Endothelial cell (in vitro differentiated cells): ENCODE data around the gene PTPN4. TPM values are rescaled to one million over a fixed set of nuclear protein-coding genes. Genes with fewer than 3 reads are reported as not detected.

ENCODE experiments used
- DNase-seq: peaks from one replicate; pipeline ENCODE4 v3.0.0; 2021; ENCODE audit warnings: low spot score
- H3K27ac Mint-ChIP-seq: one replicate; pipeline ENCODE4 v1.8.0; 2021; ENCODE audit warnings: mixed read lengths, inconsistent platforms; ENCODE audit not compliant: unreplicated experiment
- H3K27me3 Mint-ChIP-seq: one replicate; pipeline ENCODE4 v1.8.0; 2021; ENCODE audit warnings: mild to moderate bottlenecking, moderate library complexity, mixed read lengths, inconsistent platforms; ENCODE audit not compliant: unreplicated experiment
- H3K36me3 Mint-ChIP-seq: one replicate; pipeline ENCODE4 v1.8.0; 2021; ENCODE audit warnings: mild to moderate bottlenecking, low read depth, mixed read lengths, inconsistent platforms; ENCODE audit not compliant: unreplicated experiment
- H3K4me1 Mint-ChIP-seq: one replicate; pipeline ENCODE4 v1.8.0; 2021; ENCODE audit warnings: mild to moderate bottlenecking, mixed read lengths, inconsistent platforms; ENCODE audit not compliant: unreplicated experiment
- H3K4me3 Mint-ChIP-seq: one replicate; pipeline ENCODE4 v1.8.0; 2021; ENCODE audit warnings: mild to moderate bottlenecking, mixed read lengths, inconsistent platforms; ENCODE audit not compliant: unreplicated experiment
- H3K9me3 Mint-ChIP-seq: one replicate; pipeline ENCODE4 v1.8.0; 2021; ENCODE audit warnings: mixed read lengths, inconsistent platforms; ENCODE audit not compliant: unreplicated experiment
- total RNA-seq: library from RNA; stranded (reverse); fragmentation: NEBNext Ultra II Directional; extraction: Animal tissue kit (Norgen Biotek cat#: 25700); gene quantifications from one replicate; pipeline ENCODE4 v1.2.1, GENCODE V29; 2021; ENCODE audit not compliant: unreplicated experiment
- TF ChIP-seq, protein P1 (sequence below): fragments of 200-600 bp; sonication (generic); IDR thresholded peaks from one replicate; pipeline ENCODE4 v1.5.0; 2021; ENCODE audit warnings: antibody characterized with exemption; ENCODE audit not compliant: unreplicated experiment

PTPN4 gene
- total RNA-seq, 1 donor from 2014 or later: 51.0 TPM

DNA sequence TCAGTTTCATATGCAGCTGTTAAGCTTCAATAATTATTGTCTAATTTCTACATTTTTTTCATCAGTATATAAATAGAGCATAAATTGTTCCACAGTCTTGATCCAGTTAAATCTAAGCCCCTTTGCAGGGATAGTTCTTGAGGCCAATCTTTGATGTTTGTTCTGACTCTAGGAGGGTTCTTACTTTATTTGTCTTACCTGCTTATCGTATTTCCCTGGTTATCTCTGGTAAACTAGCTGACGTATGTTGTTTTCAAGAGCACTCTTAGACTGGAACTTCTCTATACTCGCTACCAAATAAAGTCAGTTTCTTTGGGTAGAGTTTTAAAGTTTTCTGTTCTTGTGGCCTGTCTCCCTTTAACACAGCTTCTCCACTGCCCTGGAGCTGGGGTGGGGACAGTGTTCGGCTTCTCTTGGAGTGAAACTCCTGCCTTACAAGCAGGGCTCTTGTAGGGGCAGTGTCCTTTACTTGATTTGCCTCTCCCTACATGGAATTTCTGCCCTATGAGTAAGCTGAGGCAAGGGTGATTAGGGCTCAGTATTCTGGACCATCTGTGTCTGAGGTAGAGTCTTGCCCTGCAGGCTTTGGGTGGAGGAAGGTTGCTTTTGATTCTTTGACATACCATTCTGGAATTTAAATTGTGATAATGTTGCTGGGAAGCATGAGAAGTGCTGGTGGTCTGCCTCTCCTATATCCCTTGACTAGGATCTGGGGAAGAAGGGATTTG lies 90.3 kb downstream of the PTPN4 start:
- DNase-seq: no peak
- peaks cover 45% of the 10 kb centered on the region for H3K36me3 Mint-ChIP-seq

DNA sequence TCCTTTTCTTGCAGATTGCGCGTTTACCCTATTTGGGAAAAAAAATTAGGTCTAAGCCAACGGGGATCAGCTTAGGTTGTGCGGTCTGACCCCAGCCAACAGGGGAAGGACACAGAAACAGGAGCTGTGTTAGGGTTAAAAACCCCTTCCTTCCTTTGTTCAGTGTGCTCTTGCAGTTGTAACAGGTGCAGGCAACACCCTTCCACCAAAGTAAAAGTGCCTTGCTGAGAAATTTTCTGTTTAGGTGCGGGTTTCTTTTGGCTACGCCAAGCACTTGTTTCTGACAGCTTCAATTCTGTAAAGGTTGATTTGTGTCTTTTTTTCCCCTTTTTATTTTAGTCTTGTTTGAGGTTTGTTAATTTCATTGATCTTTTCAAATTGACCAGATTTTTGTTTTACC lies 92.5 kb downstream of the PTPN4 start:
- Mint-ChIP-seq H3K4me1 (no peaks in the 10 kb centered on the region), H3K9me3 (peaks cover 14% of the 10 kb centered on the region), H3K4me3 (no peak overlapping the region), H3K27ac (no peak overlapping the region), H3K27me3 (peaks cover 2% of the 10 kb centered on the region), H3K36me3 (peaks cover 40% of the 10 kb centered on the region)
- TF ChIP-seq, protein P1, sequence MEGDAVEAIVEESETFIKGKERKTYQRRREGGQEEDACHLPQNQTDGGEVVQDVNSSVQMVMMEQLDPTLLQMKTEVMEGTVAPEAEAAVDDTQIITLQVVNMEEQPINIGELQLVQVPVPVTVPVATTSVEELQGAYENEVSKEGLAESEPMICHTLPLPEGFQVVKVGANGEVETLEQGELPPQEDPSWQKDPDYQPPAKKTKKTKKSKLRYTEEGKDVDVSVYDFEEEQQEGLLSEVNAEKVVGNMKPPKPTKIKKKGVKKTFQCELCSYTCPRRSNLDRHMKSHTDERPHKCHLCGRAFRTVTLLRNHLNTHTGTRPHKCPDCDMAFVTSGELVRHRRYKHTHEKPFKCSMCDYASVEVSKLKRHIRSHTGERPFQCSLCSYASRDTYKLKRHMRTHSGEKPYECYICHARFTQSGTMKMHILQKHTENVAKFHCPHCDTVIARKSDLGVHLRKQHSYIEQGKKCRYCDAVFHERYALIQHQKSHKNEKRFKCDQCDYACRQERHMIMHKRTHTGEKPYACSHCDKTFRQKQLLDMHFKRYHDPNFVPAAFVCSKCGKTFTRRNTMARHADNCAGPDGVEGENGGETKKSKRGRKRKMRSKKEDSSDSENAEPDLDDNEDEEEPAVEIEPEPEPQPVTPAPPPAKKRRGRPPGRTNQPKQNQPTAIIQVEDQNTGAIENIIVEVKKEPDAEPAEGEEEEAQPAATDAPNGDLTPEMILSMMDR: no peak
- no peak for DNase-seq

More for the DNA sequence above, 90.3 kb downstream of the PTPN4 start:
- no peak overlapping the region for H3K27ac Mint-ChIP-seq
- TF ChIP-seq, protein P1: no peak
- H3K27me3 Mint-ChIP-seq: peaks cover 6% of the 10 kb centered on the region
- H3K9me3 Mint-ChIP-seq: peaks cover 20% of the 10 kb centered on the region
- H3K4me3 Mint-ChIP-seq: peak overlapping the region; percentile 17
- H3K4me1 Mint-ChIP-seq: no peaks in the 10 kb centered on the region

DNA sequence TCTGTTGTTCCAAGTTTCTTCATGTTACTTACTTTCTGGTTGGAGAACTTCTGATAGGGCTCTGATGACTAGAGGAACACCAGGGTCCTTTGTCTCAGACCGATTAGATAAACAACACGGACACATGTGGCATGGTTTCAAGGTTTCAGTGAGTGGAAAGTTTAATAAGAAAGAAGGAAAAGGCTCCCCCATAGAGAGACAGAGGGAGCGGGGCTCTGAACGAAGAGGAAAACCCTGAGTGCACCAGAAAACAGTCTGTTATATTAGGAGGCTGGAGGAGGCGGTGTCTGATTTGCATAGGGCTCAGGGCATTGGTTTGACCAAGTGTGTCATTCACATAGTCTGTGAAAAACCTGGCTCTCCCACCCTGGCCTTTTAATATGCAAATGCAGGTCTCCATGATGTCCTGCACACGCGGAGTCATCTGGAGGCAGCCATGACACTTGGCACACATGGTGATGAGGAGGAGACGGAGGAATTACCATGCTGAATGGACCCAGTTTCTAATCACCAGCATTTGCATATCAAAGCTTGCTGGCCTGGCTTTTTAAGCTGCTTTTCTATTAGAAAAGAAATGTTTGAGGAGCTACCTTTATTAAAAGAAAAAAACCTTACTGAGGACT lies 94.2 kb downstream of the PTPN4 start:
- DNase-seq: no peak
- H3K27ac Mint-ChIP-seq: no peak overlapping the region
- peaks cover 2% of the 10 kb centered on the region for H3K27me3 Mint-ChIP-seq
- H3K4me1 Mint-ChIP-seq: peaks cover 3% of the 10 kb centered on the region
- peaks cover 35% of the 10 kb centered on the region for H3K36me3 Mint-ChIP-seq
- TF ChIP-seq, protein P1: no peak
- H3K9me3 Mint-ChIP-seq: peaks cover 14% of the 10 kb centered on the region
- H3K4me3 Mint-ChIP-seq: no peak overlapping the region

DNA sequence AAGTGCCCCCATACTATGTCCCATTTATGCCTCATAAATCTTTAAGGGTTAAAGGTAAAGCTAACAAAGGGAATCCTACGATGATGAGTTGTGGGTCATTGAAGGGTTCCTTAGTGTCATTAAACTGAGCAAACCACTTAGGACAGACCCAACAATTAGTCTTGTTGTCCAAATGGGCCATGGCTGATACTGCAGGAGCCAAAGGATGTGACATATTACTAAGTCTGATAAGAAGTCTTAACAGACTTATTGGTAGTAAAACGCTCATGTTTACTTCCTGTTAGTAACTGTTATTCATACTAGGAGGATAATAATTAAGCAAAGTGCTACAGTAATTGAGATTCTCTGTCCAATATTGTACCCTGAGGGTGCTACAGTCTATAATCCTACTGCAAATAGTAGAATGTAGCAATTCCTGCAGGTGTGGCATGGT lies 96.8 kb downstream of the PTPN4 start:
- H3K4me1 Mint-ChIP-seq: peaks cover 9% of the 10 kb centered on the region

More for the DNA sequence above, 96.8 kb downstream of the PTPN4 start:
- H3K9me3 Mint-ChIP-seq: peaks cover 8% of the 10 kb centered on the region
- TF ChIP-seq, protein P1: no peak
- DNase-seq: no peak
- H3K27me3 Mint-ChIP-seq: no peaks in the 10 kb centered on the region
- no peak overlapping the region for H3K27ac Mint-ChIP-seq
- H3K36me3 Mint-ChIP-seq: peaks cover 14% of the 10 kb centered on the region
- H3K4me3 Mint-ChIP-seq: no peak overlapping the region
